Small intestine (tissue), 4 donors: ENCODE measurements around the gene TMEM39B. TPM values are rescaled to one million over a fixed set of nuclear protein-coding genes. Genes with fewer than 3 reads are reported as not detected.

ENCODE experiments used
- polyA plus RNA-seq, 4 donors: library from polyadenylated mRNA; stranded (reverse) in 3 of 4; unstranded in 1 of 4; fragments of 200-250 nt in 3 of 4; fragments of 120-200 nt in 1 of 4; gene quantifications; one replicate each; pipeline versions ENCODE4 v1.2.1 to v1.2.3, GENCODE V29; 2013
- donor health status: healthy with polysubstance abuse.
- donor health status: Bipolar disorder and iron deficiency.
- donor health status: healthy.

Gene TMEM39B
- polyA plus RNA-seq, 4 donors = 4.2 to 15.6 (median 8.0) TPM

Other genes with a start within 250 kb of the TMEM39B start
- 100 to 1,000 TPM; 115 to 213 (median 124) TPM for gene PTP4A2, start 134.6 kb upstream of the TMEM39B start, polyA plus RNA-seq
- 100 to 1,000 TPM in 1 of 4 donors, 10 to 100 TPM in 3; 50.1 to 123 (median 77.7) TPM for gene KHDRBS1, start 59.1 kb upstream of the TMEM39B start, polyA plus RNA-seq
- gene KPNA6, start 35.1 kb downstream of the TMEM39B start, polyA plus RNA-seq = 10 to 100 TPM in 2 of 4 donors, 1 to 10 TPM in 2; 5.4 to 25.6 (median 9.1) TPM
- 10 to 100 TPM in 2 of 4 donors, 1 to 10 TPM in 2; 6.9 to 28.1 (median 18.1) TPM for gene TXLNA, start 106.7 kb downstream of the TMEM39B start, polyA plus RNA-seq
- 1 to 10 TPM; 2.5 to 9.3 (median 6.2) TPM for gene CCDC28B, start 127.7 kb downstream of the TMEM39B start, polyA plus RNA-seq
- gene IQCC, start 132.7 kb downstream of the TMEM39B start, polyA plus RNA-seq = 1 to 10 TPM in 3 of 4 donors, under 1 TPM in 1; 0.54 to 4.8 (median 1.8) TPM
- gene DCDC2B, start 136.2 kb downstream of the TMEM39B start, polyA plus RNA-seq = under 1 TPM in 1 of 4 donors, not detected in 3; 0.41 TPM
- gene TMEM234, start 149.4 kb downstream of the TMEM39B start, polyA plus RNA-seq = 10 to 100 TPM in 2 of 4 donors, 1 to 10 TPM in 2; 6.5 to 22.1 (median 10.5) TPM
- gene EIF3I, start 149.5 kb downstream of the TMEM39B start, polyA plus RNA-seq = 100 to 1,000 TPM; 158 to 234 (median 169) TPM
- gene FAM167B, start 174.3 kb downstream of the TMEM39B start, polyA plus RNA-seq = 1 to 10 TPM; 1.4 to 6.4 (median 2.6) TPM
- 10 to 100 TPM in 1 of 4 donors, 1 to 10 TPM in 3; 3.1 to 14.1 (median 4.0) TPM for gene LCK, start 178.3 kb downstream of the TMEM39B start, polyA plus RNA-seq
- gene HDAC1, start 219.1 kb downstream of the TMEM39B start, polyA plus RNA-seq = 100 to 1,000 TPM in 3 of 4 donors, 10 to 100 TPM in 1; 87.0 to 161 (median 112) TPM